NCI-H2196 (cell line): ENCODE results near the gene ZFP92.
A peak's percentile ranks its signal among the peaks of the same experiment; 100 is the strongest.
"Not testable (repeated sequence)": the region's sequence is repeated elsewhere in the genome, so short reads cannot be mapped to it uniquely, and the experiment has no call there.

Experiments
- DNase-seq: peaks from one replicate; lab custom pipeline; 2025; ENCODE audit not compliant: unreplicated experiment; lab: John Stamatoyannopoulos, UW

Gene ZFP92

GRCh38 chrX:153411255-153411987, at the start of gene ZFP92:
Gene ZFP92 (plus strand): TSS chrX:153411472. CDS start chrX:153418323, 6,851 bp downstream.
- no peak for DNase-seq

GRCh38 chrX:153361781-153362397, 49.4 kb upstream of the ZFP92 start:
- no peak for DNase-seq

GRCh38 chrX:153365670-153366069, 45.6 kb upstream of the ZFP92 start:
- DNase-seq, result no peak

- no peak for DNase-seq
Measured at GRCh38 chrX:153366119-153366518, 45.2 kb upstream of the ZFP92 start.

- no peak for DNase-seq
Measured at GRCh38 chrX:153366878-153367538, 44.3 kb upstream of the ZFP92 start.

- DNase-seq, result no peak
Measured at GRCh38 chrX:153370293-153371055, 40.8 kb upstream of the ZFP92 start.

- DNase-seq, result no peak
Measured at GRCh38 chrX:153371256-153371655, 40.0 kb upstream of the ZFP92 start.

GRCh38 chrX:153372949-153373348, 38.3 kb upstream of the ZFP92 start:
- DNase-seq, result no peak

GRCh38 chrX:153374426-153374825, 36.8 kb upstream of the ZFP92 start:
- DNase-seq, result no peak

GRCh38 chrX:153375571-153375970, 35.7 kb upstream of the ZFP92 start:
- no peak for DNase-seq

- DNase-seq, result no peak
Measured at GRCh38 chrX:153377727-153378126, 33.5 kb upstream of the ZFP92 start.

GRCh38 chrX:153378607-153379006, 32.7 kb upstream of the ZFP92 start:
- DNase-seq, result no peak

- DNase-seq, result no peak
Measured at GRCh38 chrX:153379508-153379907, 31.8 kb upstream of the ZFP92 start.

GRCh38 chrX:153379971-153380581, 31.2 kb upstream of the ZFP92 start:
- no peak for DNase-seq

GRCh38 chrX:153380691-153381090, 30.6 kb upstream of the ZFP92 start:
- DNase-seq, result no peak

- DNase-seq, result peak; percentile 66
Measured at GRCh38 chrX:153381684-153382532, 29.4 kb upstream of the ZFP92 start.

- no peak for DNase-seq
Measured at GRCh38 chrX:153382563-153383482, 28.4 kb upstream of the ZFP92 start.

- no peak for DNase-seq
Measured at GRCh38 chrX:153384390-153384789, 26.9 kb upstream of the ZFP92 start.

GRCh38 chrX:153384973-153385372, 26.3 kb upstream of the ZFP92 start:
- DNase-seq, result not testable (repeated sequence)
